HCT116 (cell line): ENCODE measurements around the gene PPP2R5B. TPM values are rescaled to one million over a fixed set of nuclear protein-coding genes. Genes with fewer than 3 reads are reported as not detected.

ENCODE experiments used
- ATAC-seq: fragments of 200-7000 bp; cut with Tn5 transposase; 2 replicates; pipeline ENCODE4 v1.9.1; 2020; ENCODE audit warnings: mild to moderate bottlenecking, moderate library complexity
- BruUV-seq: library from RNA; stranded (reverse); fragments of 400-500 nt; replicated peaks from 2 replicates; lab custom pipeline; 2021; lab: Mats Ljungman, UMichigan
- CTCF ChIA-PET: fragments of 300-600 bp; sonication (Branson Sonifier 250); formaldehyde crosslinking; loops from one replicate; lab custom pipeline; 2021; ENCODE audit warnings: antibody characterized with exemption; lab: Charles Lee
- POLR2A ChIA-PET: fragments of 300-600, 350-600 bp; sonication (Branson Sonifier 250); formaldehyde crosslinking; loops from one replicate; lab custom pipeline; 2021; ENCODE audit warnings: antibody characterized with exemption; lab: Charles Lee
- RAD21 ChIA-PET, 2 experiments: fragments of 300-600 bp; sonication (Branson Sonifier 250); formaldehyde crosslinking; loops; one replicate each; lab custom pipeline; 2023; ENCODE audit warnings: low total read pairs in 2 of 2; ENCODE audit not compliant: uncharacterized antibody in 2 of 2, unreplicated experiment in 2 of 2, low non-redundant PET in 1 of 2; lab: Charles Lee
- DNase-seq: peaks from one replicate; pipeline ENCODE4 v3.0.0-alpha.2; 2010; ENCODE audit warnings: low read depth, low spot score
- H2AFZ ChIP-seq: fragments of 200-600 bp; shearing (Covaris generic), sonication (generic); 2 replicates; pipeline ENCODE4 v1.6.1; 2017; ENCODE audit warnings: low read depth, mixed run types, mixed read lengths, antibody characterized with exemption, low read length; ENCODE audit not compliant: poor library complexity, severe bottlenecking
- H3K27ac ChIP-seq: 2 replicates; pipeline ENCODE4 v1.5.1; 2012; ENCODE audit warnings: low read depth, low read length
- H3K27me3 ChIP-seq: fragments of 200-600 bp; sonication (generic); 2 replicates; pipeline ENCODE4 v1.6.1; 2016; ENCODE audit warnings: mixed run types, low read length, mixed read lengths; ENCODE audit not compliant: insufficient read depth
- H3K36me3 ChIP-seq, 2 experiments: fragments of 200-500 bp in 1 of 2; fragments of 200-600 bp in 1 of 2; sonication (Bioruptor generic) in 1 of 2; sonication (generic) in 1 of 2; 2 replicates each; pipeline versions ENCODE4 v1.5.1 to v1.6.1; 2014 to 2016; ENCODE audit warnings: low read length in 2 of 2, inconsistent platforms in 1 of 2, mixed read lengths in 1 of 2, mixed run types in 1 of 2; ENCODE audit not compliant: insufficient read depth in 2 of 2, control insufficient read depth in 1 of 2
- H3K4me1 ChIP-seq, 2 experiments: fragments of 200-600 bp in 1 of 2; sonication (generic) in 1 of 2; 2 replicates each; pipeline versions ENCODE4 v1.5.1 to v1.6.1; 2012 to 2017; ENCODE audit warnings: low read length in 2 of 2, inconsistent platforms in 1 of 2, mild to moderate bottlenecking in 1 of 2, mixed read lengths in 1 of 2, mixed run types in 1 of 2, moderate library complexity in 1 of 2; ENCODE audit not compliant: insufficient read depth in 2 of 2, control insufficient read depth in 1 of 2
- H3K4me2 ChIP-seq: fragments of 200-600 bp; sonication (generic); 2 replicates; pipeline ENCODE4 v1.6.1; 2017; ENCODE audit warnings: mixed run types, low read length, mixed read lengths
- H3K4me3 ChIP-seq, 2 experiments: fragments of 200-600 bp in 1 of 2; sonication (generic) in 1 of 2; replicated peaks in 1 of 2; 2 replicates each; pipeline ENCODE4 v1.5.1; 2011 to 2016; ENCODE audit warnings: low read length in 2 of 2, control low read depth in 1 of 2, low read depth in 1 of 2, mild to moderate bottlenecking in 1 of 2, mixed read lengths in 1 of 2, mixed run types in 1 of 2
- H3K79me2 ChIP-seq: fragments of 200-600 bp; sonication (generic); 2 replicates; pipeline ENCODE4 v1.6.1; 2017; ENCODE audit warnings: mild to moderate bottlenecking, mixed run types, low read length, moderate library complexity, mixed read lengths; ENCODE audit not compliant: insufficient read depth
- H3K9ac ChIP-seq: fragments of 200-600 bp; sonication (generic); 2 replicates; pipeline ENCODE4 v1.6.1; 2016; ENCODE audit warnings: low read length, mixed read lengths
- H3K9me2 ChIP-seq: fragments of 200-600 bp; sonication (generic), shearing (Covaris generic); 2 replicates; pipeline ENCODE4 v1.6.1; 2017; ENCODE audit warnings: mixed run types, mild to moderate bottlenecking, moderate library complexity; ENCODE audit not compliant: insufficient read depth
- H3K9me3 ChIP-seq, 2 experiments: fragments of 200-500 bp in 1 of 2; fragments of 200-600 bp in 1 of 2; sonication (Bioruptor generic) in 1 of 2; sonication (generic) in 1 of 2; 2 replicates each; pipeline ENCODE4 v1.6.1; 2014 to 2017; ENCODE audit warnings: low read length in 2 of 2, mixed read lengths in 2 of 2, inconsistent platforms in 1 of 2, low read depth in 1 of 2, mild to moderate bottlenecking in 1 of 2, mixed run types in 1 of 2, moderate library complexity in 1 of 2; ENCODE audit not compliant: control insufficient read depth in 1 of 2, insufficient read depth in 1 of 2
- H4K20me1 ChIP-seq: fragments of 200-600 bp; sonication (generic), shearing (Covaris generic); 2 replicates; pipeline ENCODE4 v1.6.1; 2017; ENCODE audit warnings: mixed run types, mild to moderate bottlenecking, moderate library complexity; ENCODE audit not compliant: insufficient read depth
- EZH2phosphoT487 ChIP-seq: fragments of 200-600 bp; IDR thresholded peaks from 2 replicates; pipeline ENCODE4 v1.6.1; 2018; ENCODE audit warnings: antibody characterized with exemption, borderline replicate concordance
- POLR2A ChIP-seq: IDR thresholded peaks from 2 replicates; pipeline ENCODE4 v1.7.0; 2011; ENCODE audit warnings: borderline replicate concordance; ENCODE audit not compliant: insufficient read depth, insufficient read length; ENCODE audit errors: extremely low read depth
- RAD21 ChIP-seq: IDR thresholded peaks from 2 replicates; pipeline ENCODE4 v1.6.1; 2012; ENCODE audit warnings: low read depth, mild to moderate bottlenecking
- intact Hi-C: fragments of 100-400 bp; cut with micrococcal nuclease; formaldehyde crosslinking; loops from 2 replicates; pipeline ENCODE4 v1.10.0; 2022
- total RNA-seq: library from RNA; stranded (reverse); gene quantifications from one replicate; pipeline ENCODE4 v1.2.1, GENCODE V29; 2021; ENCODE audit not compliant: unreplicated experiment

The PPP2R5B gene
- total RNA-seq, 1 experiment from 2014 or later, result 10.9 TPM

- H3K9me2 ChIP-seq, result no peaks in the 10 kb centered on the region
- no peak overlapping the region for H3K9ac ChIP-seq
- ChIA-PET RAD21 (no interaction called here), POLR2A (no interaction called here), CTCF (interaction anchor here (0.9 kb wide), 1 partner anchor 67 kb away, joined by 3 read pairs; the partner anchor contains the start of gene ARL2)
- intact Hi-C loops, result no loop called here
- H3K36me3 ChIP-seq, result no peaks in the 10 kb centered on the region
- DNase-seq (no peak), ATAC-seq (0 out of 2 replicates have a peak, but pooled peaks have one; percentile 30)
- no peaks in the 10 kb centered on the region for H4K20me1 ChIP-seq
- no peaks in the 10 kb centered on the region for H3K4me1 ChIP-seq
- H3K27me3 ChIP-seq, result no peaks in the 10 kb centered on the region
- no peak overlapping the region for H3K4me3 ChIP-seq
- TF ChIP-seq RAD21 (no peak), POLR2A (no peak)
- no peak overlapping the region for H3K27ac ChIP-seq
- H3K9me3 ChIP-seq, result no peaks in the 10 kb centered on the region
- BruUV-seq, result no TSS peak
- no peak overlapping the region for H2AFZ ChIP-seq
- no peaks in the 10 kb centered on the region for H3K79me2 ChIP-seq
- no peak overlapping the region for H3K4me2 ChIP-seq
Measured at GRCh38 chr11:64947208-64947814, 22.8 kb downstream of the PPP2R5B start.

GRCh38 chr11:64951529-64951928, 27.0 kb downstream of the PPP2R5B start:
- Histone ChIP-seq H3K9ac (no peak overlapping the region), H3K27me3 (no peaks in the 10 kb centered on the region), H3K4me3 (no peak overlapping the region), H3K9me2 (no peaks in the 10 kb centered on the region), H3K4me2 (no peak overlapping the region), H4K20me1 (no peaks in the 10 kb centered on the region), H3K4me1 (no peaks in the 10 kb centered on the region), H3K79me2 (no peaks in the 10 kb centered on the region)
- DNase-seq (no peak), ATAC-seq (no peak)
- POLR2A ChIA-PET, result no interaction called here
- TF ChIP-seq EZH2phosphoT487, result no peak
- TF ChIP-seq, all 23 proteins: peak for 0
- H3K36me3 ChIP-seq, result no peaks in the 10 kb centered on the region
- ChIA-PET CTCF (no interaction called here), RAD21 (no interaction called here)
- BruUV-seq, result no TSS peak
- H2AFZ ChIP-seq, result no peak overlapping the region
- intact Hi-C loops, result no loop called here
- H3K27ac ChIP-seq, result no peak overlapping the region
- no peaks in the 10 kb centered on the region for H3K9me3 ChIP-seq
